LNCaP clone FGC (cell line): ENCODE data around the gene CCDC124.
"Not testable (repeated sequence)": the region's sequence is repeated elsewhere in the genome, so short reads cannot be mapped to it uniquely, and the experiment has no call there.

Experiments
- DNase-seq: peaks from one replicate; pipeline ENCODE4 v3.0.0-alpha.2; 2011; ENCODE audit warnings: low read depth
- H3K4me3 ChIP-seq: 2 replicates; pipeline ENCODE4 v1.5.1; 2011; ENCODE audit warnings: mild to moderate bottlenecking, low read depth, low read length, control low read depth
- TF ChIP-seq, protein P1 (sequence below): IDR thresholded peaks from 2 replicates; pipeline ENCODE4 v1.5.1; 2012; ENCODE audit warnings: mild to moderate bottlenecking; ENCODE audit not compliant: control insufficient read depth, insufficient read depth; ENCODE audit errors: extremely low read depth

CCDC124 gene

DNA sequence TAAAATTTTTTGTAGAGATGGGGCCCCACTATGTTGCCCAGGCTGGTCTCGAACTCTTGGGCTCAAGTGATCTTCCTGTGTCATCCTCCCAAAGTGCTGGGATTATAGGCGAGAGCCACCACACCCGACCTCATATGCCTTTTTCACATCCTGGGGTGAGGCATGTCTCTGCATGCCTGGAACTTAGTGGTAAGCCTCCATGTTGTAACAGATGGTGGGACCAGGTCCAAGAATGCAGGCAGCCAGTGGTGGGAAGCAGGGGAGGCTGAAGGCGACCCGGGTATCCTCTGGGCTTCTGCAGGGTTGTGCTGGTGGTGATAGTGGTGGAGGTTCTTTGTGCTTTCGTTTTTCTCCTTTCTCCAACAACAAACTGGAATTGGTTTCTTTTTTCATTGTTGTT lies 30.1 kb upstream of the CCDC124 start:
- DNase-seq: no peak
- TF ChIP-seq, protein P1, sequence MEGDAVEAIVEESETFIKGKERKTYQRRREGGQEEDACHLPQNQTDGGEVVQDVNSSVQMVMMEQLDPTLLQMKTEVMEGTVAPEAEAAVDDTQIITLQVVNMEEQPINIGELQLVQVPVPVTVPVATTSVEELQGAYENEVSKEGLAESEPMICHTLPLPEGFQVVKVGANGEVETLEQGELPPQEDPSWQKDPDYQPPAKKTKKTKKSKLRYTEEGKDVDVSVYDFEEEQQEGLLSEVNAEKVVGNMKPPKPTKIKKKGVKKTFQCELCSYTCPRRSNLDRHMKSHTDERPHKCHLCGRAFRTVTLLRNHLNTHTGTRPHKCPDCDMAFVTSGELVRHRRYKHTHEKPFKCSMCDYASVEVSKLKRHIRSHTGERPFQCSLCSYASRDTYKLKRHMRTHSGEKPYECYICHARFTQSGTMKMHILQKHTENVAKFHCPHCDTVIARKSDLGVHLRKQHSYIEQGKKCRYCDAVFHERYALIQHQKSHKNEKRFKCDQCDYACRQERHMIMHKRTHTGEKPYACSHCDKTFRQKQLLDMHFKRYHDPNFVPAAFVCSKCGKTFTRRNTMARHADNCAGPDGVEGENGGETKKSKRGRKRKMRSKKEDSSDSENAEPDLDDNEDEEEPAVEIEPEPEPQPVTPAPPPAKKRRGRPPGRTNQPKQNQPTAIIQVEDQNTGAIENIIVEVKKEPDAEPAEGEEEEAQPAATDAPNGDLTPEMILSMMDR: no peak
- no peak overlapping the region for H3K4me3 ChIP-seq

DNA sequence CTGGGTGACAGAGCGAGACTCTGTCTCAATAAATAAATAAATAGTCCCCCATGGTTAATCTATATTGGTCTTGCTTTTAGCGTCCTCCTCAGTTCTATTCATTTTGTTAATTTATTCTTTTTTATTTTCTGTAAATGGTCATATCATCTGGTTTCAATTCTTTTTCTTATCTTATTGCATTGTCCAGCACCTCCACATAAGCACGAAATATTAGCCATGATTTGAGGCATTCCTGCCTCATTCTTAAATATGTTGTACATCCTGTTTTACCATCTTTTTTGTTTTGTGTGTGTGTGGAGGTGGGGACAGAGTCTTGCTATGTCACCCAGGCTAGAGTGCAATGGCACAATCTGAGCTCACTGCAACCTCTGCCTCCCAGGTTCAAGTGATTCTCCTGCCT lies 24.6 kb upstream of the CCDC124 start:
- DNase-seq: no peak
- TF ChIP-seq, protein P1: no peak
- H3K4me3 ChIP-seq: no peak overlapping the region

DNA sequence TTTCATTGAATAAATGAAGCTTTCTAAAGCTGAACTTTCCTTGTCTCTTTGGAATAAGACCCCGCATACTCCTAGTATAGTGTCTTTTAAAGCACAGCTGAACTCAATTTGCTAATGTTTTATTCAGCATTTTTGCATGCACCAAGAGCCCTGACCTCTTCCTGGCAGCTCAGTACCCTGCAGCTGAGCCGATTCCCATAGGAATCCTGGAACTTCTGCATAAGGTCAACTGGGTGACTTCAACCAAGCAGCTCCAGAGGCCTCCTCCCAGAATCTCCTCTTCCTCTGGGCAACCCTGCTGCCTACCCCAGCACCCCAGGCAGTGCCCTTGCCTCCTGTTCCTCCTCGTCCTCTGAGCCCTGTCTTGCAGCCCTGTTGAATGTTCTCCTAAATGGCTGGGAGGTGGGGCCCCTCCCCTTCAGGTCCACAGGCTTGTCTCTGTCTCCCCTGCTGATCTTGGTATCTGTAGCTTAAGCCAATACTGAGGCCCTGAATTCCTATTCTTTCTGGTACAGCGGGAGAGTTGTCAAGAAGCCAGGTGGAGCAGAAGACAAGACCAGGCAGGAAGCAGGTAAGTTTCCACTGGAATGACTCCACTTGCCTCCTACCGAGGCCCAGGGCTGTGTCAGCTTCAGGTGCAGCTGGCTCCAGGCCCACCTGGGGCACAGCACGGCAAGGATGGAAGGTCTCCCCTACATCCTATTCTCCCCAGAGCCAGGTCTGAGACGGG lies 23.6 kb upstream of the CCDC124 start:
- no peak for DNase-seq
- H3K4me3 ChIP-seq: no peak overlapping the region
- TF ChIP-seq, protein P1: no peak

DNA sequence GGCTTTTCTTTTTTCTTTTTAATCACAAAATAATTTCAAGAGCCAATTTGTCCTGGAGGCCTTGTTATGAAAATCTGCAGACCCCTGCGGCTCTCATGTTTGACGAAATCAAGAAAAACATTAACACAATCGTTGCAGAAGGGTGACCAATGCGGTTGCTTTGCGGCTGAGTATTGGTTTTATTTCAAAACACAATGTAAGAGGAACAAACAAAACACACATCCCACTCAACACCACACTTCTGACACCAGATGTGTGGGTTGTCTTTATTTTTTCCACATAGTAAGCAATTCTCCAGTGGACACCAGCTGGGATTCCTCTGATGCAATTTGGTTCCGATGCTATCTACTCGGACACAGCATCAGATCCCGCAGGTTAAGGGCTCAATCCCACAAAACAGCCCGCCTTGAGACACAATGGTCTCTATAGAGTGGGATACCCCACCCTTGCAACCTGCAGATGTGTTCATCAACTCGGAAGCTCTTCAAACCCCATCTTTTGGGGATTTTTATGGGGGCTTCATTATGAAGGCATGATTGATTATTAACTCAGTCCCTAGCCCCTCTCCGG lies 21.9 kb upstream of the CCDC124 start:
- H3K4me3 ChIP-seq: no peak overlapping the region
- DNase-seq: no peak
- TF ChIP-seq, protein P1: no peak

DNA sequence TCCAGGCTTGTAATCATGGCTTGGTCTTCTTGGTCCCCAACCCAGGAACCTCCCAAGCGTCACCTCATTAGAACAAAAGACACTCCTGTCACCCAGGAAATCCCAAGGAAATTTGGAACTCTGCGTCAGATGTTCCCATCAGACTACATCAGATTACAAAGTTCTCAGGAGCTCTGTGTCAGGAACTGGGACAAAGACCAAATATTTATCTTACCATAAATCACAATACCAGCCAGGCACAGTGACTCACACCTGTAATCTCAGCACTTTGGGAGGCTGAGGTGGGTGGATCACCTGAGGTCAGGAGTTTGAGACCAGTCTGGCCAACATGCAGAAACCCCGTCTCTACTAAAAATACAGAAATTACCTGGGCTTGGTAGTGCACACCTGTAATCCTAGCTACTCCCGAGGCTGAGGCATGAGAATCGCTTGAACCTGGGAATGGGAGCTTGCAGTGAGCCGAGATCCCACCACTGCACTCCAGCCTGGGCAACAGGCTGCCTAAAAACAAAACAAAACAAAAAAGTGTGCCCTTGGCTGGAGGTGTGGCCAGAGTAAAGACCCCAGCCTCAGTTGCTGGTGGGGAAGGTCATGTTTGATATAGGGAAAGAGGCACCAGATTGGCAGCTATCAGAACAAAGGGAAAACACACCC lies 16.7 kb upstream of the CCDC124 start:
- DNase-seq: peak; percentile 67
- TF ChIP-seq, protein P1: no peak
- no peak overlapping the region for H3K4me3 ChIP-seq

DNA sequence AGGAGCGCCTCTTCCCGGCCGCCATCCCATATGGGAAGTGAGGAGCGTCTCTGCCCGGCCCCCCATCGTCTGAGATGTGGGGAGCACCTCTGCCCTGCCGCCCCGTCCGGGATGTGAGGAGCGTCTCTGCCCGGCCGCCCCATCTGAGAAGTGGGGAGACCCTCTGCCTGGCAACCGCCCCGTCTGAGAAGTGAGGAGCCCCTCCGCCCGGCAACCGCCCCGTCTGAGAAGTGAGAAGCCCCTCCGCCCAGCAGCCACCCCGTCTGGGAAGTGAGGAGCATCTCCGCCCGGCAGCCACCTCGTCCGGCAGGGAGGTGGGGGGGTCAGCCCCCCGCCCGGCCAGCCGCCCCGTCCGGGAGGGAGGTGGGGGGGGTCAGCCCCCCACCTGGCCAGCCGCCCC lies 14.7 kb upstream of the CCDC124 start:
- not testable (repeated sequence) for DNase-seq, H3K4me3 ChIP-seq

DNA sequence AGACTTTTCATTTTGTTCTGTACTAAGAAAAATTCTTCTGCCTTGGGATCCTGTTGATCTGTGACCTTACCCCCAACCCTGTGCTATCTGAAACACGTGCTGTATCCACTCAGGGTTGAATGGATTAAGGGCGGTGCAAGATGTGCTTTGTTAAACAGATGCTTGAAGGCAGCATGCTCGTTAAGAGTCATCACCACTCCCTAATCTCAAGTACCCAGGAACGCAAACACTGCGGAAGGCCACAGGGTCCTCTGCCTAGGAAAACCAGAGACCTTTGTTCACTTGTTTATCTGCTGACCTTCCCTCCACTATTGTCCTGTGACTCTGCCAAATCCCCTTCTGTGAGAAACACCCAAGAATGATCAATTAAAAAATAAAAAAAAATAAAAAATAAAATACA lies 13.7 kb upstream of the CCDC124 start:
- not testable (repeated sequence) for DNase-seq, H3K4me3 ChIP-seq

DNA sequence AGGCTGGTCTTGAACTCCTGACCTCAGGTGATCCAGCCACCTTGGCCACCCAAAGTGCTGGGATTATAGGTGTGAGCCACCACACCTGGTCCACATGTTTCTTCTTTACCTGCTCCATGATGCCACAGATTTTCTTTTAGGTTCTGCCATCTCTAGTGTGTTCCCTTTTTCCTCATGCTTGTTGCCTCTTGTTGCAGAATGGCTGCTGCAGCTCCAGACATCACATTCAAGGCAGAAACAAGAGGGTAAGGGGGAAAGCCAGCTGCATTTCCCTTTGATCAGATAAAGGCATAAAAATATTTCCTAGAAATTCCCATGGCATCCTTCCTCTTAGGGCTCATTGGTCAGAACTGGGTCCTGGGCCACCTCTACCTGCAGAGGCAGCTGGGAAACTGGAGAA lies 12.3 kb upstream of the CCDC124 start:
- DNase-seq: no peak
- no peak overlapping the region for H3K4me3 ChIP-seq
- TF ChIP-seq, protein P1: no peak
